ENCODE data around the gene PLEKHA7.

PLEKHA7 gene

GRCh38 chr11:16784097-16784496, 230.1 kb downstream of the PLEKHA7 start:
- DNase-seq: no peak

- DNase-seq: no peak
Measured at GRCh38 chr11:16783321-16783801, 230.9 kb downstream of the PLEKHA7 start.

GRCh38 chr11:16781936-16782919, 232.0 kb downstream of the PLEKHA7 start:
- no peak for DNase-seq

GRCh38 chr11:16780698-16781550, 233.3 kb downstream of the PLEKHA7 start:
- DNase-seq: no peak

- DNase-seq: no peak
Measured at GRCh38 chr11:16780146-16780545, 234.1 kb downstream of the PLEKHA7 start.

- DNase-seq: no peak
Measured at GRCh38 chr11:16779436-16779835, 234.8 kb downstream of the PLEKHA7 start.

GRCh38 chr11:16778876-16779275, 235.3 kb downstream of the PLEKHA7 start:
- no peak for DNase-seq

- no peak for DNase-seq
Measured at GRCh38 chr11:16778286-16778685, 235.9 kb downstream of the PLEKHA7 start.

GRCh38 chr11:16777613-16777975, 236.6 kb downstream of the PLEKHA7 start:
- no peak for DNase-seq

GRCh38 chr11:16776711-16777612, 237.3 kb downstream of the PLEKHA7 start:
- no peak for DNase-seq

- DNase-seq: no peak
Measured at GRCh38 chr11:16775614-16776283, 238.5 kb downstream of the PLEKHA7 start.

GRCh38 chr11:16774936-16775613, 239.1 kb downstream of the PLEKHA7 start:
- no peak for DNase-seq

- DNase-seq: no peak
Measured at GRCh38 chr11:16773981-16774935, 240.0 kb downstream of the PLEKHA7 start.

- DNase-seq: no peak
Measured at GRCh38 chr11:16772141-16772512, 242.1 kb downstream of the PLEKHA7 start.

GRCh38 chr11:16771350-16772140, 242.7 kb downstream of the PLEKHA7 start:
- DNase-seq: no peak

GRCh38 chr11:16770016-16770415, 244.2 kb downstream of the PLEKHA7 start:
- DNase-seq: no peak

GRCh38 chr11:16769386-16769785, 244.8 kb downstream of the PLEKHA7 start:
- no peak for DNase-seq

GRCh38 chr11:16767957-16768356, 246.3 kb downstream of the PLEKHA7 start:
- DNase-seq: no peak

GRCh38 chr11:16767137-16767536, 247.1 kb downstream of the PLEKHA7 start:
- no peak for DNase-seq
